Frontal cortex (tissue), 4 donors: Measurements from ENCODE around the gene NIP7. TPM values are rescaled to one million over a fixed set of nuclear protein-coding genes. Genes with fewer than 3 reads are reported as not detected.
"Not testable (repeated sequence)": the region's sequence is repeated elsewhere in the genome, so short reads cannot be mapped to it uniquely, and the experiment has no call there.

Source experiments
- DNase-seq, 2 donors: peaks; one replicate each; pipeline ENCODE4 v3.0.0; 2012; ENCODE audit warnings: low spot score in 2 of 2
- FAIRE-seq: peaks from 2 replicates; lab custom pipeline; 2012; peaks lifted over from hg19 to GRCh38; lab: Jason Lieb, UNC
- total RNA-seq: library from RNA; depleted of rRNA; stranded (reverse); fragments of >200 nt; gene quantifications from one replicate; pipeline ENCODE4 v1.2.3, GENCODE V29; 2014
- donor health status: control.
- donor health status: control.
- donor health status: control.

The NIP7 gene
- total RNA-seq, 1 donor from 2014 or later, result 13.0 TPM

DNA sequence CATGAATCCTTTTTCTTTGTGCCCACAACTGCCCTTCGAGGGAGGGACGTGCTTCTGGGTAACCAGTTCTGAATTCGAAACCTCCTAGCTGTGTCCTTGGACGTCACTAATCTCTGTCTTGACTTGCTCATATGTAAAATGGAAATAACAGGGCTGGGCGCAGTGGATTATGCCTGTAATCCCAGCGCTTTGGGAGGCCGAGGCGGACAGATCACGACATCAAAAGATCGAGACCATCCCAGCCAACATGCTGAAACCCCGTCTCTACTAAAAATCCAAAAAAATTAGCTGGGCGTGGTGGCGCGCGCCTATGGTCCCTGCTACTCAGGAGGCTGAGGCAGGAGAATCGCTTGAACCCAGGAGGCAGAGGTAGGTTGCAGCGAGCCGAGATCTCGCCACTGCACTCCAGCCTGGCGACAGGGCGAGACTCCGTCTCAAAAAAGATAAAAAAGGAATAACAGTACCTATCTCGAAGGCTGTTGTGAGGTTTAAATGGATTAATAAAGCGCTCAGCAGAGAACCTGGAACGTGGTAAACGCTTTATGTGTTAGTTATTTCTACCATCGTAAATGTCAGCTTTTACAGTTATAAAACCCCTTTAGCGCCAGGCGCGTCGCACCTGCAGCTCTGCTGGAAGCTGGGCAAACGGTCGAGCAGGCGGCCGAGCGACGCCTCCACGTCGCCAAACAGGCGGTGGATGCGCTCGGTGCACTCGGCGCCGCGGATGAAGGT, 849 bp upstream of the NIP7 start:
- FAIRE-seq (no peak), DNase-seq (peak in 1 of 2 donors; percentile 56)

GRCh38 chr16:69340095-69340644, 598 bp downstream of the NIP7 start:
- FAIRE-seq (no peak), DNase-seq (no peak)

GRCh38 chr16:69344171-69344570, 4.6 kb downstream of the NIP7 start:
- no peak for DNase-seq
- no peak for FAIRE-seq

GRCh38 chr16:69345923-69346322, 6.4 kb downstream of the NIP7 start:
- FAIRE-seq, result no peak
- DNase-seq, result no peak

DNA sequence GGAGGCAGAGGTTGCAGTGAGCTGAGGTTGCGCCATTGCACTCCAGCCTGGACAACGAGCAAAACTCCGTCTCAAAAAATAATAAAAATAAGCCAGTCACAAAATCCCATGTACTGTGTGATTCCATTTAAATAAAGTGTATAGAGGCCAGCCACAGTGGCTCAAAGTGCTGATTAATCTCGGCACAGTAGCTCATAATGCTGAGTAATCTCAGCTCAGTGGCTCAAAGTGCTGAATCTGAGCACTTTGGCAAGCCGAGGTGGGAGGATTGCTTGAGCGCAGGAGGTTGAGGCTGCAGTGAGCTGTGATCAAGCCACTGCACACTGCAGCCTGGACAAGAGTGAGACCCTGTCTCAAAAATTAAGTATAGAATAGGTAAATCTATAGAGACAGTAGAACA, 7.1 kb downstream of the NIP7 start:
- FAIRE-seq (no peak), DNase-seq (no peak)

DNA sequence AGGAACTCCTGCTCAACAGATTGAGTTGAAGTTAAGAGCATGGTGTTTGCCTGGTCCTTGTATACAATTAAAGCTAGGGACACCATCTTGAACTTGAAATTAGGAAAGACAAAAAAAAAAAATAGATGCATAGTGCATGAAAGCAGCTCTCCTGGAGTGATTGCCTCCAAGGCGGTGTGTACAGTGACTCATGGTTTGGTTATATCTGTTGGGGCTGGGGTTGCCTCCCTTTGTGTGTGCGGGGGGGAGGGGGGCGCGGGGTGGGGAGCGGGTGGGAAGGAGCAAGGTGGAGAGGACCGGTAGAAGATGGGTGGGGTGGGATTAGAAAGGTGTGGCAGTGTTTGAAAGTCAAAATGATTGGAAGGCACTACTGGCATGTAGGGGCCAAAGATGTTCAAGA, 8.7 kb downstream of the NIP7 start:
- FAIRE-seq, result no peak
- no peak for DNase-seq

- no peak for FAIRE-seq
- no peak for DNase-seq
Observed at GRCh38 chr16:69349536-69349935, 10.0 kb downstream of the NIP7 start.

DNA sequence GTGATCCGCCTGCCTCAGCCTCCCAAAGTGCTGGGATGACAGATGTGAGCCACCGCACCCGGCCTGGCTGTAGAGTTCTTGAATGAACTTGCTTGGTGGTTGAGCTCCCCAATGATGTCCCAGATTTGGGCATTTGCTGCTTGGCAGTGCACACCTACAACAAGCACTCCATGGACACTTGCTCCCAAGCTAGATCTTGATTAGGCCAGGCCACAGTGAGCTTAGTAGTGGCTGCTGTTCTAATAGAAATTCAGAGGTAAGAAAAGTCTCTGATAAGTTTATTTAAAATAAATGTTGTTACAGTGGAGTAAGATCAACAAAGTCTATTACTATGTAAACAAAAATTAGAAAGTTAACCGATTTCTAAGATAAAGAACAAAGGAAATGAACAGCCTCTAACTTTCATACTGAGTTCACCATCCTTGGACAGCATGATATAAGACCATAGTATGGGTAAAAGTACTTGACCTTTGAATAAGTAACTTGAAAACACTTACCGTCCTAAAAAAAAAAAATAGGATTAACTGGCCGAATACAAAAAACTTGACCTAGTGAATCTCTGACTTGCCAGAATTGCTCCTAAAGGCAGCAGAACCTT, 11.1 kb downstream of the NIP7 start:
- FAIRE-seq, result no peak
- DNase-seq, result no peak

DNA sequence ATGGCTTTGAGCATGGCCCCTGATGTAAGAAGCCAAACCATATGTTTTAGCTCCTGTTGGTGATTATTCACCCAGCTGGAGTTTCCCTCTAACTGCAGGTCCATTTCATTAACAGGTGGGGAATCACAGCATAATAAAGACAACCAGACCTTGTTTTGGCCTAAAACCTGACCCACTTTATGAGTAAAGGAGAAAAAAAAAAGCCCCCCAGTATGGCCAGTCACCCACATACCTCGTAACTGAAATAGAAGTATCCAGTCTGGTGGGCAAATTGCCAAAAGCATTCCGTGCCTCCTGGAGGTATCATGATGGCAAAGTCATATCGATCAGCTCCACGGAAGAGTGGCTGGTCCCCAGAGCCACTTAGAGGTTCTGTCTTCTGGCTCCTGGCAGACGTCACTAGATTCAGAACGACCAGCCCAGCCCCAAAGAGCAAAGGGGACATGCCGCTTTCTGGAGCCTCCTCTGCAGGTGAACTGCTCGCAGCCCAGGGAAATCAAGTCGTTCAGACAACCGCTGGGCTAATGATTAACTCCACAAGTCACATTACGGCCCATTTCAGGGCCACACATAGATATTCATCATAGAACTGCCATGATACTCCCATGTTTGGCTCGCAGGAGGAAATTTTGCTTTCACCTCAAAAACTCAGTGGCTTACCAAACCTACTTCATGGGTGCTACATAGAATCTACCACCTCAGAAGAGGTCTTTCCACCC, 11.9 kb downstream of the NIP7 start, which contains the start of gene TMED6:
TMED6 (minus strand) TSS at position 478 of the 719 bp plus-strand sequence; CDS start at position 445, 33 bp downstream.
- FAIRE-seq (no peak), DNase-seq (no peak)

GRCh38 chr16:69360070-69360469, 20.5 kb downstream of the NIP7 start:
- not testable (repeated sequence) for DNase-seq, FAIRE-seq

GRCh38 chr16:69363281-69363717, 23.7 kb downstream of the NIP7 start:
- FAIRE-seq, result no peak
- no peak for DNase-seq

DNA sequence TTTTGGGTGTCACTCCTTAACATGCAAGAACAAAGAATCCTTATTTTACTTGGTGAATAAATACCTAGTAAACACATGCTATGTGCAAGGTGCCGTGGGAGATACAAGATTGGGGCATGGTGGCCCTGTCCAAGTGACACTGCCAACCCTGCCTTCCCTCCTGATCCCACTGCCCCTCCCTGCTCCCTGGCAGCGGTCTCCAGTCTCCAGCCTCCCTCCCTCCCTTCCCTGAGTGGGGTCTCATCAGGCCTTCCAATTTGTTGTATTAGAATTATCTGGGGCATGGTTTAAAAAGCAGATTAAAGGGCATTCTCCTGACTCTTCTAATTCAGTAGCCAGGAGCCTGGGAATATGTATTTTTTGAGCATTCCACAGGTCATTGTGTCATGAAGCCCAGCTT, 24.5 kb downstream of the NIP7 start:
- FAIRE-seq, result no peak

DNA sequence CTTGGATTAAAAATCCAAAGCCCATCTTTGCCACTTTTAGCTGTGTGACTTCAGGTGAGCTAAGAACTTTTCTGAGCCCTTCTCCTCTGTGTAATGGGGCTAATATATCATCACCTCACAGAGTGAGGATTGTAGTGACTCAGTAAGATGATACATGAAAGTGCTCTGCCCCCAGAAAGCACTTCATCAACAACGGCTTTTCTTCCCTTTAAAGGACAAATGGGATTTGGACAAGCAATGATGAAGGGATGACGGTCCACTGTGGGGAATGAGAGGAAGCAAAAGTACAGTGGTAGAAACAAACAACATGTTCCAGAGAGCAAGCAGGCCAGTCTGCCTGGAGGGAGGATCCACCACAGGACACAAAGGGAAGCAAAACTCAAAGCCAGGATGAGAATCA, 26.3 kb downstream of the NIP7 start:
- DNase-seq (no peak), FAIRE-seq (no peak)

More for the DNA sequence above, 24.5 kb downstream of the NIP7 start:
- no peak for DNase-seq

DNA sequence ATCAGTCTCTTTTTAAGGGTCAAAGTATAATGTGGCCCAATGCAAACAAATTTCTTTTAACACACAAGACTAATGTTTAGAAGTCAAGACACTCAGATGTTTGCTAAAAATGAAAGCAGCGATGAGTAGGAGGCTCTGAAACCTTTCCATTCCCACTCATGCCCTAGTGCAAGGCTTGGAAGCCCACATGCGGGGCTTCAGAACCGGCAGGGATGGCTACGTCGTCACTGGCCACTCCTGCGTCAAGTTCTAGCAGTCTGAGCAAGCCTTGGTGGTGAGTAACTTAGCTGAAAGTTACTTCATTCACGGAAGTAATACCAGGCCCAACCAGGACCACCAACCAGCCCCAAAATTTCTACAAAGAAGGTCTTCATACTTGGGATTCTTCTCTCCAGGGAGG, 26.9 kb downstream of the NIP7 start:
- DNase-seq (no peak), FAIRE-seq (no peak)

- no peak for FAIRE-seq
Observed at GRCh38 chr16:69367980-69368379, 28.4 kb downstream of the NIP7 start.

GRCh38 chr16:69368866-69369265, 29.3 kb downstream of the NIP7 start:
- DNase-seq (no peak), FAIRE-seq (no peak)

More at GRCh38 chr16:69367980-69368379, 28.4 kb downstream of the NIP7 start:
- DNase-seq, result no peak

GRCh38 chr16:69371564-69371963, 32.0 kb downstream of the NIP7 start:
- no peak for FAIRE-seq

DNA sequence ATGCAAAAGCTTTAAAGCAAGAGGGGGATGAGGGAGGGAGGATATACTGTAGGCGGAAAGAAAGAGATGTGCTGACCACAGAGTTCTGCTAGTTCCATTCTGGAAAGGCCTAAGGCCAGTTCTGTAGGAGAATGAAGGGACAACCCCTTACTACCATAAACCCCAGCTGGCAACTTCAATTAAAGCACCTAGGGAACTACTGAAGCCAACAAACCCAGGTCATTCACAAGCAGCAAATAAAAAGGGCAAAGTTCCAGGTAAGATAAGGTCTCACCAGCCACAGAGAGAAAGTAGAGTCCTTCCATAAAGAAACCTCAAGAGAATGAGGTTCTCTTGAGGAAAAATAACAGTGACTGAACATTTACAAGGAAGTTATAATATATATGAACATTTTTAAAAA, 33.4 kb downstream of the NIP7 start:
- DNase-seq (no peak), FAIRE-seq (no peak)

More at GRCh38 chr16:69371564-69371963, 32.0 kb downstream of the NIP7 start:
- DNase-seq, result no peak

DNA sequence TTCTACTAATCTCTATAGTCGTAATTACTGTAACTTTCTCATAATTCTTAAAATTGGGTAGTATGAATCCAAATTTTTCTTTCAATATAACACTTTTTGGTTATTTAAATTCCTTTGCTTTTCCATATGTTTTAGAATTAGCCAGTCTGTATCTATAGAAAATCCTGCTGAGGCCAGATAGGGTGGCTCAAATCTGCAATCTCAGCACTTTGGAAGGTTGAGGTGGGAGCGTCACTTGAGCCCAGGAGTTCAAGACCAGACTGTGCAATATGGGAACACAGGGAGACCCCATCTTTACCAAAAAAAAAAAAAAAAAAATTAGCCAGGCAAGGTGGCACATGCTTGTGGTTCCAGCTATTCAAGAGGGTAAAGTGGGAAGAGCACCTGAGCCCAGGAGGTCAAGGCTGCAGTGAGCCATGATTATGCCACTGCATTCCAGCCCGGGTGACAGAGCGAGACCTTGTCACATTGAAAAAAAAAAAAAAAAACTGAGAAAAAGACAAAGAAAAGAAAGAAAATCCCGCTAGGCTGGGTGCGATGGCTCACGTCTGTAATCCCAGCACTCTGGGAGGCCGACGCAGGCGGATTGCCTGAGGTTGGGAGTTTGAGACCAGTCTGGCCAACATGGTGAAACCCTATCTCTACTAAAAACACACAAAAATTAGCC, 37.0 kb downstream of the NIP7 start:
- no peak for DNase-seq
- no peak for FAIRE-seq

GRCh38 chr16:69378036-69378435, 38.5 kb downstream of the NIP7 start:
- no peak for DNase-seq
- no peak for FAIRE-seq
